HL-60/S4 treated with phorbol 12-myristate 13-acetate at 8.2 ng/mL for 4 days and 3 days (cell line): Measurements from ENCODE around the gene LONRF3.

Experiments
- in situ Hi-C: fragments of 300-500 bp; cut with MboI; formaldehyde crosslinking; loops from 2 replicates; pipeline ENCODE4 v1.15.0; 2022; ENCODE audit warnings: low sequenced_read_pairs

The LONRF3 gene

DNA sequence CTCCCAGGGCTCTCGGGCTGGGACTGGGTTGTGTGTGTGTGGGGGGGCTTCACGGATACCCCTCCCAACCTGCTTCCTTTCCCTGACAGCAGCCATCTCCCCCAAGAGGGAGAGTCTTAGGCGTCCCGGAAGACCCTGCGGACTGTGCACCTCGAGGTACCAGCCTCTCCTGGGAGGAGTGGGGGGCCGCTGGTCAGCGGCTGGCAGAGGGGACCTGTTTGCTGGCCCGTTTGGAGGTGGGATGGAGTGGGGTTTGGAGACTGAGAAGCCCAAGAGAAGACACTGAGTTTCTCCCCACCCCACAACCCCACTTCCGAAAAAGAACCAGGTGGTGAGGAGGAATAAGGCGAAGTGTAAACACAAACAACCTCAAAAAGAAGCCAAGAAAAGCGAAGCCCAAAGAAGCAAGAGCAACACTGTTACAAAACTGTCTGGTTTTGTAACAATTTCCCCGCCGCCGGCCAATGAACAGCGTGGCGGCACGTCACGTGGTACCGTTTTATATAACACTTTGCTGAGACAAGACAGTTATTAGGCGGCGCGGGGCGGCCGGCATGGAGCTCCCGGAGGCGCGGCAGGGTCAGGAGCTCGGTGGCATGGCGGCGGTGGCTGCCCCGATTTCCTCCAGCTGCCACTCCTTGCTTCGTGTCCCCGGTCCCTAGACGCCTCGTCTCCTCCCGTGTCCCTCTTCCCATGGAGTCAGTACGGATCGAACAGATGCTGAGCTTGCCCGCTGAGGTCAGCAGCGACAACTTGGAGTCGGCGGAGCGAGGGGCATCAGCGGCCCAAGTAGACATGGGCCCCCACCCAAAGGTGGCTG is at the start of gene LONRF3:
TSS of gene LONRF3 (plus strand) at position 531 of the 820 bp plus-strand sequence. CDS start at position 694, 163 bp downstream.
- in situ Hi-C loops = no loop called here

DNA sequence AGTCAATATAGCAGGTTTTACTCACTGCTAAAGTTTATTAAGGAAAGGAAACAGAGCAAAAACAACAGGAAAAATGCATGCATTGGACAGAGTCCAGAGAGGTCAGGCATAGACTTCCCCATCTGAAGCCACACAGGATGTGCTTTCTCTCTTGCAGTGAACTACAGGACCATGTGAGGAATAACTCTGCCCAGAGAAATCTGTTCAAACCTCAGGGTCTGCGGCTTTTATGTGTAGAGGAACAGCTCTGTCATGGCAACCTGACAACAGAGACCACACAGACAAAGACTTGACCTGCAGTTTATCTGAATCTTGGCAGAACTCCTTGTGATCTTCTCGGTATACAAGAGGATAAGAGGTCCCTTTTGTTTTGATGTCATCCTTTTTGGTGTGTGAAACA is 46.3 kb upstream of the LONRF3 start:
- in situ Hi-C loops = no loop called here

DNA sequence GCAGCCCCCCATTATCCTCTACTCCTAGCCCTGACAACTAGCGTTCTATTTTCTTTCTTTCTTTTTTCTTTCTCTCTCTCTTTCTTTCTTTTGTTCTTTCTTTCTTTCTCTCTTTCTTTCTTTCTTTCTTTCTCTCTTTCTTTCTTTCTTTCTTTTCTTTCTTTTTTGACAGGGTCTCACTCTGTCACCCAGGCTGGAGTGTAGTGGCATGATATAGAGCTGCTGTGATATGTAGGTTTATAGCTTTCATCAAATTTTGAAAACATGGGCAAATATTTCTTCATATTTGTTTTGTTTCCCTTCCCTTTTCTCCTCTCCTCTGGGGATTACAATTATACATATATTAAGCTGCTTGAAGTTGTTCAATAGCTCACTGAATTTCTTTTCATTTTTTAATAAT is 39.1 kb upstream of the LONRF3 start:
- in situ Hi-C loops = no loop called here

DNA sequence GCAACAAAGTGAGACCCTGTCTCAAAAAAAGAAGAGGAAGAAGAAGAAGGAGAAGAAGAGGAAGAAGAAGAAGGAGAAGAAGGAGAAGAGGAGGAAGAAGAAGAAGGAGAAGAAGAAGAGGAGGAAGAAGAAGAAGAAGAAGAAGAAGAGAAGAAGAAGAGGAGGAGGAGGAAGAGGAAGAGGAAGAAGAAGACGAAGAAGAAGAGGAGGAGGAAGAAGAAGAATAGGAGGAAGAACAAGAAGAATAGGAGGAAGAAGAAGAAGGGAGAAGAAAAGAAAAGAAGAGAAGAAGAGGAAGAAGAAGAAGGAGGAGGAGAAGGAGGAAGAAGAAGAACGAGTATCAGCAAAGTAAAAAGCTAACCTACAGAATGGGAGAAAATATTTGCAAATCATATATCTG is 33.3 kb upstream of the LONRF3 start:
- in situ Hi-C loops = no loop called here

DNA sequence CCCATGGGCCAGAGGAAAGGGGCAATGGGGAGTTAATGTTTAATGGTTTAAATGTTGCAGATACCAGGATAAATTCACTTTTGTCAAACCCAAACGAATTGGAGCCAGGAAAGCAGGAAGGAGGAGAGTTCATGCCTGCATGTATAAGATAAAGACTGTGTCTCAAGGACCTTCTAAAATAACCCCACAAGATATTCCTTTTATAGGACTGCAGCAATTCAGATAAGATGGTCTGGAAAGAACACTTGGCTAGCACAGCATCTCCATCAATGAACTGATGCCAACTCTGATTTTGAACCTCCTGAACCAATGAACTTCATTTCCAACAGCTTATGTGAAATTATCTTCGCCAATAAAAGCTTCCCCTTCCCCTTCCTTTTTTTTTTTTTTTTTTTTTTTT is 31.3 kb upstream of the LONRF3 start:
- in situ Hi-C loops = no loop called here

DNA sequence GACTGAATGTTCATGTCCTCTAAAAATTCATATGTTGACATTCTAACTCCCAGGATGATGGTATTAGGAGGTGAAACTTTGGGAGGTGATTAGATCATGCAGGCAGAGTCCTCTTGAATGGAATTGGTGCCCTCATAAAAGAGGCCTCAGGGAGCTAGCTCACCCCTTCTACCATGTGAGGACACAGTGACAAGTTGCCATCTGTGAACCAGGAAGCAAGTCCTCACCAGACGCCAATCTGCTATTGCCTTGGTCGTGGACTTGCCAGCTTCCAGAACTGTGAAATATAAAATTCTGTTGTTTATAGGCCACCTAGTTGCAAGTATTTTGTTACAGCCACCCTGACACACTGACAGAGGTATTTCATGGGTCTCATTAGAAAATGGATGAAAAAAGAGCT is 28.5 kb upstream of the LONRF3 start:
- in situ Hi-C loops = no loop called here

DNA sequence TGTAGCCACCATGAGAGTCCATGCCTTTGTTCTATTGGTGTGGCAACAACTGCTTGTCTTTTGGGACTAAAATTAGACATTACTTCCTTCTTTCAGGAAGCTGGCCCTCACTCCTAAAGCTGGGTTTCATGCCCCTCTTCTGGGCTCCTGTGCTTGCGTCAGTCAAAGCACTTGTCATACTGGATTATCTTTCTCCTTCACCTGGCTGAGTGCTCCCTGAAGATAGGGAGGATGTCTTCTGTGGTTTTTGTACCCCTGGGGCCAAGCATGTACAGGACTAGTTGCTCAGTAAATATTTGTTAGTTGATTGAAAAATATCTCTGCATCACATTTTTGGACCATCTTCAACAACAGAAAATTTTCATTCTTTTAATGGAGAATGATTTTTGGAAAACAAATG is 26.1 kb upstream of the LONRF3 start:
- in situ Hi-C loops = no loop called here

DNA sequence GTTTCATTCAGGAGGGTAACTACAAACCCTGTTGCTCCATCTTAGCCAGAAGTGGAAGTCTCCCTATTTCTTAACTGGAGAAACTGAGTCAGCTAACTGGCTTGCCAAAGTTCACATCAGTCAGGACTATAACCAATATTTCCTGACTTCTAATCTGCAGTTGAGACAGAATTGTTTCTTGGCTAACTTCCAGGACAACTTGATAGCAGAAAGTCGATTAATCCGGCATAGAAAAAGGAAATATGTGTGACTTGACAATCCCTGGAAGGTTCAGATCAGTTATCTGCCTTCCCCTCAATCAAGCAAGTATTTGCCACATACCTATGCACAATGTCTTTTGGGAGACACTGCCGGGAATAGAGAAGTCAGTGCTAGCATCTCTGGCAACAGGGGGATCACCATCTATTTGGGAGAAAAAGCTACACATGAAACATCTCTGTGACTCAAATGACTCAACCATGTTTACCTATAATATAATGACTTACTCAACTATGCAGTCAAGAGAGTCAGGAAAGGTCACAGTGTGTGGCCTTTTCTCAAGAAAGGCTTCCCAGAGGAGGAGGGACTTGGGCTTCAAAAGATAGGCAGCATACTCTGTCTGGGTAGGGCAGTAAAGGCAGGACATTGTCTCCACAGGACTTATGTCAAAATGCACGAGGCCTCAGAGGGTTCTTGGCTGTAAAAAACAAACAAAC is 12.4 kb upstream of the LONRF3 start:
- in situ Hi-C loops = no loop called here

DNA sequence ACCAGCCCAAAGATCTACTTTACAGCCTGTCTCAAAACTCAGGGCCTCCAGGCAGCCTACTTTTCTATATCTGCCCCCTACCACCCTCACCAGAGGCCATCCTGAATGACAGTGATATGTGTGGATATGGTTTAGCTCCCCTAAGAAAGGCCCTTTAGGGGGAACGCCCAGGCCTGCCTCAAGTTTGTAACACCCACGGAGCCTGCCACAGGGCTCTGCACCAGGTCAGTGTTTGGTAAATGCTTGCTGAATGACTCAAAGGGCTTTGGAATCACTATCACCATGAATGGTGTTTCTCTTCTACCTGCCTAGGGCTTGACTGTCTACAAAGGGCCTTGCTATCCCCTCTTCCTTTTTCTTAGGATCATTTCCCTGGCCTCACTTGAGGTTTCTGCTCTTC is 11.3 kb upstream of the LONRF3 start:
- in situ Hi-C loops = no loop called here

DNA sequence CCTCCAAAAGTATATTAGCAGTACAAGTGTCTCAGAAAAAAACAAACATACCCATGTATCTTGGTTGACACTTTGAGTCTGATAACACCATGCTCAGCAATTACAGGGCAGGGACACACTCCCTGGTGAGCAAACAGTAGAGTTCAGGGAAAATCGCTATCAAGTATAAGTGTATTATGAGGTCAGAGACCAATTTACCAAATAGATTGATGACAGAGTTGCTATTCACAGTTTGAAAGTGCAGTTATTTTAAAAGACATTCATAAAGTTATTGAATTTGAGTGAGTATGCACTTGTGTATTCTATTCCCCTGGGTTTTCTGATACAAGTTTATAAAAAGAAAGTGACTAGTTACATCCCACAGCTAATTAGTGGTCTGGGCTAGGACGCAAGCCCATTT is 10.2 kb upstream of the LONRF3 start:
- in situ Hi-C loops = no loop called here

DNA sequence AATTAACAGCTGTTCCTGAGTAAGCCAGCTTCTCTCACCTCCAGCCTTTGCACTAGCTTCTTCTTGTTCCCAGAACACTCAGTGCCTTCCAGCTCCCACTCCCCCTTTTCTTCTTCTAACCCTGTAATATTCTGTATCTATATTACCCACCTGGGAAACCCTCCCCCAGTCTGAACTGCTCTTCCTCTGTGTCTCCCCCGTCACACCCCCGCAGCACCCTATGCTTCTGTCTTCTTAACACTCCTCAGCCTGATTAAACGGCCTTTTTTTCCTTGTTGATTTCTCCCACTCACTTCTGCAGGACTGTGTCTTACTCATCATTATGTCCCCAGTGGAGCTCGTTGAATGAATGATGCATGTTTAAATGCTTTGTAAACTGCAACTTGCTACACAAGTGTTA is 9.0 kb upstream of the LONRF3 start:
- in situ Hi-C loops = no loop called here

DNA sequence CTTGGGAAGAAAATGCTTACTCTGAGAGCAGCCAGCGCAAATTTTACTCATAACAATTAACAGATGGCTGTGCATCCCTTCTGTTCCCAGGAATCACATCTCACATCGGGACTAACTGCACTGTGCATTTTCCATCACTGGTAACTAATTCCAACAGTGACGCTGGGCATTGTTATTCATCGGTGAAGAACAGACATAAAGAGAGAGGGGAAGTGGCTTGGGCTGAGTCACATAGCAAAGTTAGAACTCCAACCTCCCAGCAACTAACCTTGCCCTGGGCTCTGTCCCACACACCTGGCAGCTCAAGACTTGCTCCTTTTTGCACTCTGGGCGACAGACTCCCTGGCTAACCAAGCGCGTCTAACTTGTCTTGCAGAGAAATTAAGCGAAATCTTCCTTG is 6.4 kb upstream of the LONRF3 start:
- in situ Hi-C loops = no loop called here

DNA sequence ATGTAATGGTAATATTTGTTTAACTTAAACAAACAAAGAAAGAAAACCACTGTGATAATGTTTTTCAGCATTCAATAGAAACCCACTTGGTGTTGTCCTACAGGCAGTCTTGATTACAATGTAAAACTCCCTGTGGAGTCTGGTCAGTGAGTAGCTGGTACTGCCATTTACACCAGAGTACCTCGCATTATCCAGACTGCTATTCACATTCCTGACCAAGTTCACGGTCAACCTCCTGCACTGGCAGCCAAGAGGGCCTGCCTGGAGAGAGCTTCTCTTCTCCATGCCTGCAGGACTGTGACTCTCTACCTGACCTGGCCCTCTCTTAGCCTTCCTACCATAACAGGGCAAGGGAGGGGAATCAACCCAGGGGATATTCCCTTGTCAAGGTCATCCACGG is 2.9 kb upstream of the LONRF3 start:
- in situ Hi-C loops = no loop called here

DNA sequence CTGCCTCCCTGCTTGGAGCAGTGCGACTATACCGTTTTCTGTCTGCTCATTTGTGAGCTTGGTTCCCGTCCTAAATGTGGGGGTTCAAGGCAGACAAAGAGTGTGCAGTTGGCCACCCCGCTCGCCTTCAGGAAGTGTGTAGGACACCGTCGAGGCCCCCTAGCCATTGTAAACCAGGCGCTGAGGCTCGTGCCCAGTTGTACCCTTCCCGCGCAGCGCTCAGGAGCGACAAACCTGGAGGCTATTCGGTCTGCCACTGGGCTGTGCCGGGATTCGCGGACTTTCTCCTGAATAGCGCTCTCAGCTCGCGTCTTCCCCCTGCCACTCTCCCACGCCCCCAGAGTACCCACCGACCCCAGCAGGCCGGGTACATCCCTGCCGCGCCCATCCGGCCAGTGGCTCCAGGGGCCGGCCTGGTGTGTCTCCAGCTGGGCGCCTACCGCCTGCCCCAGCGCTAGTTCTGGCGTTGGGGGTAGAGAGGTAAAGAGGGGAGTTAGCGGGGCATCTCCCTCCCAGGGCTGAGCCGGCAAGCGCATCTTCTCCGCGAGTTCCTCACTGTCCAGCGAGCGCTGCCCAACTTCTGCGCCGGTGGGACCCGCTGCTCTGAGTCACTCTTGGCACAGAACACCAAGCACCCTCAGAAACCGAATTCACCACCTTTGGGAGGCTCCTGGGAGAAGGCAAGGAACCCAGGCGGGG is 880 bp upstream of the LONRF3 start:
- in situ Hi-C loops = no loop called here

DNA sequence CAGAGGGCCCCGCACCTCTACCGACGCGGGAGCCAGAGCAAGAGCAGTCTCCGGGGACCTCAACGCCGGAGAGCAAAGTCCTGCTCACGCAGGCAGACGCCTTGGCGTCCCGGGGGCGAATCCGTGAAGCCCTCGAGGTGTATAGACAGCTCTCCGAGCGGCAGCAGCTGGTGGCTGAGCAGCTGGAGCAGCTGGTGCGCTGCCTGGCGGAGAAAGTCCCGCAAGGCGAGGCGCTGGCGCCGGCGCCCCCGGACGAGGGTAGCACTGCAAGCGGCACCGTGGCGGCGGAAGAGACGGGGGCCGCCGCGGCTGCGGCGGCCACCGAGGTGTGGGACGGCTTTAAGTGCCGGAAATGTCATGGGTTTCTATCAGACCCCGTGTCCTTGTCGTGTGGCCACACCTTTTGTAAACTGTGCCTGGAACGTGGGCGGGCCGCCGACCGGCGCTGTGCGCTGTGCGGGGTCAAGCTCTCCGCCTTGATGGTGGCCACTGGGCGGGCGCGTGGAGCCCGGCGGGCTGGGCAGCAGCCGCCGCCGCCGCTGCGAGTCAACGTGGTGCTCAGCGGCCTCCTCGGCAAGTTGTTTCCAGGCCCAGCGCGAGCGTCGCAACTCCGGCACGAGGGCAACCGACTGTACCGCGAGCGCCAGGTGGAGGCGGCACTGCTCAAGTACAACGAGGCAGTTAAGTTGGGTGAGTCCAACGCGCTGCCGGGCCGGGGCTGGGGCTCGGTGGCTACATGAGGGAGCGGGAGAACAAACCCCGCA is 672 bp downstream of the LONRF3 start:
- in situ Hi-C loops = no loop called here

DNA sequence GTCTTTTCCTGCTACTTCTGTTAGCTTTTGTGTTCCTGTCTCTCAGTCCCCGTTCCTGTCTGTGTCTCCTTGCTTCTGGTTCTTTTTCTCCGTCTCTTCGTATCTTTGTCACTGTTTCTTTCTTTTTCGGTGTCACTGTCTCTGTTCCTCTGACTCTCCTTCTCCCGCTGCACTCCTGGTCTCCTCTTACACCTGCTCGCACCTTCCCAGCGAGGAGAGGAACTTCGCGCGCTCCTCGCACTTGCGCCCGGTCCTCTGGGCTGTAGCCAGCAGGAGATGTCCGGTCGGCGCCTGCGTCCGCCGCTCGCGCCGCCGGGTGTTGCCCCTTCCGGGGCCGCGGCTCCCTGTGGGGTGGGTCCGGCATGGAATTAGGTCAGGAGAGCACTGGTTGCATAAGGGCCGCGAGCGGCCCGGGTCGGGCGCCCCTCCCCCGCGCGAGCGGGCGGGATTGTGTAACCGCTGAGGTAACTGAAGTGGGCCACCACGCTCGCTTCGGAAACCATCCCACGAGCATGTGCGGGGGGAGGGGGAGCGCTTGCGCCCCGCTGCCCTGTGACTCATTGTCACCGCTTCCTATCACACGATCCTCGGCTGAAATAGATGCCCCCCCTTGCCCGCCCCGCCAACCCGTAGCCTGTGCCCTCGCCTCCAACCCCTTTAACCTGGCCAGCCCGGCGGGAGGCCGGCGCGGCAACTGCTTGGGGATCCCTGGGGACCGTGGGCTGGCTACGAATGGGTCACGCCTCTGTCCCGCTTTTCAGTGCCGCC is 1.6 kb downstream of the LONRF3 start:
- in situ Hi-C loops = no loop called here

DNA sequence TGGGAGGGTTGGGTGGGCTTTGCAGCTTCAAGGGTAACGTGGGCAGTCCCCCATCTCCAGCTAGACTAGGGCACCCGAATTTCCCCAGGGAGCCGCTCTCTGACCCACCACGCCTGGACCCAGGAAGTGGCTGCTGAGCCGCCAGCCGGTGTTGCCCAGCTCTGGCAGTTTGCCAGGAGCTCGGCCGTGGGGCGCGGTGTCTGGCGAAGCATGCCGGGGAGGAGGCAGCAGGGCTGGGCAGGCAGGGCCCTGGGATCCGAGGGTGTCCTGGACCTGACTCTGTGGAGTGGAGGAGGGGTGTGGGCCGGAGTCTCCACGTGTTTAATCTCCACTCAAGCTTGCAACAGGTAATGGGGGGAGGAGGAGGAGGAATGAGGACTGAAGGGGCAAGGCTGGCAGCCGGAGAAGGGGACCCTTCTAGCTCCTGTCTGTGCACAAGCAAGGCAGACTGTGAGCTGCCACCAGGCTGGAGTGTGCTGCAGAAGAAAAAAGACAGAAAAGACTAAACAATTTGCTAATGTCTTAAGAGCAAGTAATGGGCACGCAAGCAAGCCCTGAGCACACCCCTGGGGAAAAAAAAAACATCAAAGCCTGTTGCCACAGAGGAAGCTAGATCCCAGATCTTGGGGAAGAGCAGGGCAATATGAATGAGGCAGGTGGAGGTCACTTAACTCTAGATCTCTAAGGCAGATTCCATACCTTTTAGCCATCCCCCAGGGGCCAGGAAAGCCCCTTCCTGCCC is 2.4 kb downstream of the LONRF3 start:
- in situ Hi-C loops = no loop called here

DNA sequence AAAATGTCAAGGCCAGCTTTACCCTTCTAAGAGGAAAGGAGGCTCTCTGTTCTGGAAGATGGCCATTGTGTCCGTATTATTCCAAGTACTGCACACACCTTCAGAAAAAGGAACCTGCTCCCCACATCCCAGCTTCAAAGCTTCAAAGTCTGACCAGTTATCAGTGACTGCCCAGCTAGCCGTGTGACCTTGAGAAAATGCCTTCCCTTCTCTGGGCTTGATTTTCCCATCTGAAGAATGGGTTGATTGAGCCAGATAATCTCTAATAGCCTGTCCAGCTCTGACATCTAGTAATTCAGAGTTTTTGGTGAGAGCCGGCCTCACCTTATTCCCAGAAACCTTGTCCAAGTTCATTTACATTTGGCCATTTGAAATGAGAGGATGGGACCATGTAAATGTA is 3.0 kb downstream of the LONRF3 start:
- in situ Hi-C loops = no loop called here

DNA sequence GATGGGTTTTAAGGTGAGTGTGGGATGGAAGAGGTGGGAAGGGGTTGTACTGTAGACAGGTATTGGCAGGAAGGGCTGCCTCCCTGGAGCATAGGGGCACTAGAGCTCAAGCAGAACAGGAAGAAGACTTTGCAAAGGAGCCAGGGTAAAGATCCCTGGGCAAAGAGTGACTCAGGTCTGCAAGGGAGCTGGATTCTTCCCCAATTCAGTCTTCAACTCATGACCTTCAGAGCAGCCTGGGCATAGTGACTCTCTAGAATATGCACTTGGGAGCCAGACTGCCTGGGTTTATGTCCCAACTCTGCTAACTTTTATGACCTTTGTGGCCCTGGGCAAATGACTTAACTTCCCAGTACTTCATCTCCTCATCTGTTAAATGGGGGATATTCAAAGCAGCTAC is 4.0 kb downstream of the LONRF3 start:
- in situ Hi-C loops = no loop called here

DNA sequence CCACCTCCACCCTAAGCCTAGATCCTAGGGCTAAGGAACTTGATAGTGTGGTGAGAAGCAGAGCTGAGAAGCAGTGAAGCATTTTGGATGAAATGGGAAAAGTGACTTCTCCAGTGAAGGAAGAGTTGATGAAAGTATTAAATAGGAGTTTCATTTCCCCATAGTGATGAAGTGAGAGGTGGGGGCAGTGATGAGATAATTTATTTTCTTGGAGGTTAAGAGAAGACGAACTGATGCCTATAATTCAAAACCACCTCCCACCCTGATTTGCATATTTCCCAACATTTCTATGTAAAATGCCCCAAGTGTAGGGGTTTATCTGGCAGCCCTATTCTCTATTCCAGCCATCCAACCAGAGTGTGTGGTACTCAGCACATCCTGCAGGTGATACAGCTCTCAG is 6.3 kb downstream of the LONRF3 start:
- in situ Hi-C loops = no loop called here
